Activated effector memory CD4-positive, alpha-beta T cell treated with Interleukin-2 at 50 U/mL for 16 hours (primary cell): ENCODE results near the gene WDR18.

Experiments
- DNase-seq: peaks from one replicate; pipeline ENCODE4 v3.0.0-alpha.2; 2020

Gene WDR18

GRCh38 chr19:970695-971094 lies 13.4 kb upstream of the WDR18 start:
- DNase-seq = no peak

- DNase-seq = no peak
These were observed 12.3 kb upstream of the WDR18 start for GRCh38 chr19:971795-972194.

DNA sequence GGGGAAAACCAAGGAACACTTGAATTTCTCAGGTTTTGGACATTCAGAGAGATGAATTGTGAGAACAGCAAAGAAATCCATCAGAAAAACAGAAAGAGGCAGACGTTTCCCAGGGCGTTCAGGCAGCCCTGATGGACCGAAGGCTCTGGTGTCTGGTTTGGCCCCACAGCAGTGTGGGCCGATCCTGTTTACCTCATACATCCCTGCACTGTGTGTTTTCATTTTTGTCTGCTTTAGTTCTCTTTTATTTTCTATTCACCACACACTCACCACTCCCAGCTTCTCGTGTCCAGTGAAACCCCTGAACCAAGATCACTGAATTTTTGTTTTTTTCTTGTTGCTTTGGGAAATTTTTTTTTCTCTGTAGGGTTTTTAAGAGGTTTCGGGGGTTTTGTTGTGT lies 11.9 kb upstream of the WDR18 start:
- no peak for DNase-seq

GRCh38 chr19:973726-974563 lies 10.2 kb upstream of the WDR18 start:
- no peak for DNase-seq

DNA sequence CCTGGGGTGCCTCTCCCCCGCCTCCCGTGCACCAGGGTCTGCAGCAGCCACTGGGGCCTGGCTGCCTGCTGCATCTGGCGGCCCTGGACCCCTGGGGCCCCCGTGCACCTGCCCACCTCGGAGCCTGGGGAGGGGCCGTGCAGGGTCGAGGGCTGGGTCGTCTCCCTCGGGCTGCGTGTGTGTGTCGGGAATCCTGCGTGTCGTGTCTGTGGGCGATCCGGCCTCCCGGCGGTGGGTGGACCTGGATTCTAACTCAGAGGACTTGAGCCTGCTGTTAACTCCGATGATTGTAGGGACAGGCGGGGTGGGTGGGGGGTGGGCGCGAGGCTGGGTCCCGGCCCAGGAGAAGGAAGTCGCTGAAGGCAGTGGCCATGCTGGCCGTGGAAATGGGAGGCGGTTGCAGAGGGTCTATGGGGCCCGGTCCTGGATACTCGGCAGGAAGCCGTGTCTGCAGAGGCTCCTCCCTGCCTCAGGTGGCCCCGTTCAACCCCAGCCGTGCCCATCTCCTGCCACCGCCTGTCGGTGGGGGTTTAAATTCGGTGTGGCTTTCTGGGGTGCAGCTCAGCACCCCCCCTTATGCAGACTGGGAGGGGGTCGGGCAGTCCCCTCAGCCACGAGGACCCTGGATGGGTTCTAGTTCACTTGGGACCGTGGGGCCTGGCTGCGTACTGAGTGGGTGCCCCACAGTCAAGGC lies 9.4 kb upstream of the WDR18 start:
- no peak for DNase-seq

DNA sequence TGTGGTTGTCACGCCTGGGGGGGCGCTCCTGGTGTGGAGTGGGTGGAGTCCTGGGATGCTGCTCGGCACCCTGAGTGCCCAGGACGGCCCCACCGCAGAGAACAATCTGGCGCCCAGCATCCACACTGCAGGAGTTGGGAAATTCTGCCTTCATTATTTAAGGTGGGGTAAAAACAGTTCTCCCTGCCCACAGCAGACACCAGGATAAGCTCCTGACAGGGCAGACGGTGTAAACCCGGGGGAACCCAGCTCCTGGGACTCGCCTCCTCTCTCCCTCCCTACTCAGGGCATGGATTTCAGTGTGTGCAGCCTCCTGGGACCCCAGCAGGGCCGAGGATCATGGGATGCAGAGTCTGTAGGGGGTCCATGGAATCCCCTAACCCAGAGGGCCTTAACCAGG lies 7.7 kb upstream of the WDR18 start:
- DNase-seq = no peak

DNA sequence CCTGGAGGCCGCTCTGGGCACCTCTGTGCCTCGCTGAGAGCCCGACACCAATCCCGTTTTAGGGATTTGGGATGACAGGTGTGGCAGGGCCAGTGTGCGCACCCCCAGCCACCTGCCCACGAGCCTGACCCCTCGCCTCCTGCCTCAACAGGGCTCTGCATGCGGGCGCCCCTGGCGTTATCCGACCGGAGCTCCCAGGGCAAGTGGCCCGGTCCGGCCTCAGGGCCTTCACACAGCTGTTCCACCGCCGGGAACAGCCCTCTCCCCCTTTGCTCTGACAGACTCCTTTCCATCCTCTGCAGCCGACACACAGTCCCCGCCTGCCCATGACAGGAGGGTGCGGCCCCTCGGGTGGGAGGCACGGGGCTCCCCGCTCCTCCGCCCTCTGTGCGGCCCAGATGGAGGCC lies 7.1 kb upstream of the WDR18 start:
- no peak for DNase-seq

GRCh38 chr19:979318-979741 lies 4.8 kb upstream of the WDR18 start:
- no peak for DNase-seq

DNA sequence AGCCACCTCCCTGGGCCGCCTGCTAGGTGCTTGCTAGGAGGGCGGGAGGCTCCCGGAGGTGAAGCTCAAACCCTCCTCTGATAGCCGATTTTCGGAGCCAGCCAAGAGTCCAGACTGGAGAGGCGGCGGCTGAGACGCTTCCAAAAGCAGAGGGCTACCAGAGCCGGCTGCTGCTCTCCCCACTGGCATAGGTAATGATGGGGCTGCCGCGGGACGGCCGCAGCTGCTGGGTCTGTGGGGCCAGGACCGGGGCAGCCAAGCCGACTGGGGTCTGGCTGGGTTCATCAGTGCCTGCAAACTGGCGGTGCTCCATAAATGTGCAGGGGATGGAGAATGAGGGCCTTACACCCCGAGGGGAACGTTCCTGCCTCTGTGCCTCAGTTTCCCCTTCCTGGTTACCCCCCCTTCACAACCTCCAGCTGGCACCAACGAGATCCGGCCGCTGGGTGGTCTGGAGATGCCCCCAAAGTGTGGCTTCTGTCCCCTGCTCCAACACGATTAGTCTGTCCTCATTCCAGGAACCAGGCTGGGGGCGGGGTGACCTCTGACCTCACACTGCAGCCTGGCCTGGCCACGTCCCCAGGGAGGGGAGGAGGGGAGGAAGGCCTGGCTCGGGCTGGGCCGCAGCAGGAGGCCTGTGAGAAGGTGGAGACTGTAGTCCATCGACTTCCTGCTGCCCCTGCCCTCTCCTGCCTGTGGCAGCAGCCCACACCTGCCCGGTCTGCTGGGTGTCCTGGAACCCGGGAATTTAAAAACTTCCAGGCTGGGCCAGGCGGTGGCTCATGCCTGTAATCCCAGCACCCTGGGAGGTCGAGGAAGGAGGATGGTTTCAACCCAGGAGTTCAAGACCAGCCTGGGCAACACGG lies 3.8 kb upstream of the WDR18 start:
- DNase-seq = no peak

GRCh38 chr19:982567-983170 lies 1.5 kb upstream of the WDR18 start:
- peak; percentile 62 for DNase-seq

DNA sequence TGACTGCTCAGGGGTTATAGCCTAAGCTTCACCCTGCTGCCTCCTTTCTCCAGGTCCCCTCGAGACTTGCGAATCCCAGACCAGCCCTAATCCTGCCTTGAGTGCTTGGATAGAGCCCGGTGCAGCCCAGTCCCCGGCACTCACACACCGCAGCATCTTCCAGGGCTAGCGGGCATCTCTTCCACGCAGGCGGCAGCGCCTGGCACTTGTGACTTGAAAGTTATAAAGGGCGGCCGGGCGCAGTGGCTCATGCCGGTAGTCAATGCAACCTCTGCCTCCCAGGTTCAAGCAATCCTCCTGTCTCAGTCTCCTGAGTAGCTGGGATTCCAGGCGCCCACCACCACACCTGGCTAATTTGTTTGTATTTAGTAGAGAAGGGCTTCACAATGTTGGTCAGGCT lies 1.9 kb downstream of the WDR18 start:
- DNase-seq = no peak

- DNase-seq = no peak
These were observed 3.9 kb downstream of the WDR18 start for GRCh38 chr19:988081-988480.

GRCh38 chr19:988510-988909 lies 4.4 kb downstream of the WDR18 start:
- no peak for DNase-seq

DNA sequence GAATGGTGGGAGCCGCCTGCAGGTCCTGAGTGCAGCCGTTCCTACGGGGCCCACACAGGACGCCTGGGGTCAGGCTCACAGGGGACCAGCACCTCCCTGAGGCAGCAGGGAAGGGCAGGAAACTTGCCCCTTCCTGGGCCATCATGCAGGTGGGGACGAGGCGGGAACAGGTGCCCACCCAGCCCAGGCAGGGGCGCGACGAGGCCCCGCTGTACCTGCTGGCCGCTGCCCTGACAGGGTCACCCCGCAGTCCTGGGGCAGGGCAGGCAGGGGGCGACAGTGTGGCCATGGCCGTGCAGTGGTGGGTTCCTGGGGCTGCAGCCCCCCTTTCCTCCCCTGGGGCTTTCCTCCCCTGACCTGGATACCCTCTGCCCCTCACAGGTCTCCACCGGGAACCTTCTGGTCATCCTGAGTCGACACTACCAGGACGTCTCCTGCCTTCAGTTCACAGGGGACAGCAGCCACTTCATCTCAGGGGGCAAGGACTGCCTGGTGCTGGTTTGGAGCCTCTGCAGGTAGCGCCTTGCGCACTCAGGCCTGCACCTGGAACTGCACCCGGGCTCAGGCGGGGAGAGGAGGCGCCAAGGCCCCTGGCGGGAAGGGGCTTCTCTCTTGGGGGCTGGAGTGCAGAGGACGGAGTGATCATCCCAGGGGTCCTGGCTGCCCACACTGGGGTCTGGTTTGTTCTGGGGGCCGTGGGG lies 5.4 kb downstream of the WDR18 start:
- no peak for DNase-seq

- no peak for DNase-seq
These were observed 6.0 kb downstream of the WDR18 start for GRCh38 chr19:990119-990571.

GRCh38 chr19:990746-991145 lies 6.6 kb downstream of the WDR18 start:
- no peak for DNase-seq

- DNase-seq = no peak
These were observed 7.2 kb downstream of the WDR18 start for GRCh38 chr19:991174-991931.

DNA sequence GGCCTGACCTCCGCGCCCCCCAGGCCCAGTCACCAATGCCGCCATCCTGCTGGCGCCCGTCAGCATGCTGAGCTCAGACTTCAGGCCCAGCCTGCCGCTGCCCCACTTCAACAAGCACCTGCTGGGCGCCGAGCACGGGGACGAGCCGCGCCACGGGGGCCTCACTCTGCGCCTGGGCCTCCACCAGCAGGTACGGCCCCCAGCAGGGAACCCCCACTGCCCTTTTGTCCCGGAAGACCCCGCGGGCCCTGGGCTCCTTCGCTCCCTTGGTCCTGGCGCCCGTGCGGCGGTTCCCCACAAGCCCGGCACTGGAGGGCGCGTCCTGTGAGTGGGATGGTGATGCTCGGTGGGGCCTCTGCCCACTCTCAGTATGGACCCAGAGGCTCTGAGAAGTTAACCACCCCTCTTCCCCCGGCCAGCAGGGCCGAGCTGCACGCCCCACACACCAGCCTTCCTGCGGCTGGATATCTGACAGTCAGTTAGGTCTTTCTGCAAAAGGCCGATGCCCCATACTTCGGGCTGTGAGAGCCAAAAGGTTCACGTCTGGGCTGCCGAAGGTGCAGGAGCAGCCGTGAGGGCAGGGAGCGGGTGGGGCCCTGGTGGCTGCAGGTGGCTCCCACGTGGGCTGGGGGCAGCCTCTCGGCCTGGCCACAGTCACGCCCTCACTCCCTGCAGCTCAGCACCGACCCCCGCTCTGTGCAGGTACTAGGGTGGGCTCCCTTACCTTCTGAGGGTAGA lies 8.0 kb downstream of the WDR18 start:
- no peak for DNase-seq

DNA sequence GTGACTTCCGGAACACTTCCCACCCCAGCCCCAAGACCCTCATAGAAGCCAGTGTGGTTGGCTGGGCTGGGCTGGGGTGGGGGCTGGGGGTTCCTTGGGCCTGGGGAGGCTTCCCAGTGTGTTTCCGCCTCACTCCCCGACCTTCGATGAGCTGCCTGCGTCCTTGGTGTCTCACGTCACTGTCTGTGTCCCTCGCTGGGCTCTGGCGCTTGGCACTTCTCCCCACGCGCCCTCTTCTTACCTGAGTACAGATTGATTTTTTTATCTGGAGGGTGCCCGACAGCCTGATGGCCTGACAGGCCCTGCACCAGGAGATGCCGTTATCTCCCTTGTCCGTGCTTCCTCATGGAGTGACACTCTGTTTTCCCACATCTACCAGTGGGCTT lies 8.5 kb downstream of the WDR18 start:
- DNase-seq = no peak

DNA sequence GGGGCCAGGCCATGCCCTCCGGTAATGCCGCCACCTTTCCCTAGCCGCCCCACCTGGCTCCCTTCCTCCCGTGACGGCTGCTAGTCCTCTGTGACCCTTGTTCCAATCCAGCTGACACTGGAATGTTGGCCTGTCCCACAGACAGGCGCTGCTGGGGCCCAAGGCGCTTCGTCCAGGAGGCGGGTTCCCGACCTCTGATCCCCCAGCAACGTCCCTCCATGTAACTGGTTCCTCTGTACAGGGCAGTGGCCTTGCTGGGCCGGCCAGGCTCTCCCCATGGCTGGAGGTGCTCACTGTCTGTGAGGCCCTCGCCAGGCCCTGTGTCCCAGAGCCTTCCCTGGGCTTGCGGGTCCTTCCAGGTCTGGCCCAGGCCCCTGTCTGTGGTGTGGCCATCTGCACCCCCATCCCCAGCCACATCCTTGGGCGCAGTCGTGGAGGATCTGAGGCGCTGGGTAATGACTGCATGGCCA lies 9.3 kb downstream of the WDR18 start:
- DNase-seq = no peak
